OCI-LY1 (cell line): ENCODE data around the gene MTOR.

Experiments used
- H2AFZ ChIP-seq: fragments of 200-600 bp; sonication (generic), shearing (Covaris generic); 2 replicates; pipeline ENCODE4 v1.6.0; 2014; ENCODE audit warnings: antibody characterized with exemption, mild to moderate bottlenecking, low read length
- H3F3A ChIP-seq: fragments of 200-600 bp; sonication (generic), shearing (Covaris generic); 2 replicates; pipeline ENCODE4 v1.6.0; 2014; ENCODE audit warnings: mild to moderate bottlenecking, antibody characterized with exemption, low read length, moderate library complexity; ENCODE audit not compliant: insufficient read depth
- H3K27ac ChIP-seq: fragments of 200-600 bp; sonication (generic); 2 replicates; pipeline ENCODE4 v1.5.1; 2014; ENCODE audit warnings: low read length, mixed run types, mild to moderate bottlenecking, low read depth; ENCODE audit not compliant: poor library complexity, severe bottlenecking
- H3K27me3 ChIP-seq: fragments of 200-600 bp; sonication (generic); 2 replicates; pipeline ENCODE4 v1.6.0; 2014; ENCODE audit warnings: antibody characterized with exemption, mild to moderate bottlenecking, low read length, moderate library complexity; ENCODE audit not compliant: insufficient read depth
- H3K36me3 ChIP-seq: fragments of 200-600 bp; sonication (generic); 2 replicates; pipeline ENCODE4 v1.6.1; 2014; ENCODE audit warnings: mild to moderate bottlenecking, antibody characterized with exemption, low read length, moderate library complexity, mixed read lengths; ENCODE audit not compliant: insufficient read depth
- H3K4me1 ChIP-seq: fragments of 200-600 bp; sonication (generic); 2 replicates; pipeline ENCODE4 v1.5.1; 2014; ENCODE audit warnings: mild to moderate bottlenecking, low read length, moderate library complexity; ENCODE audit not compliant: insufficient read depth, severe bottlenecking
- H3K4me2 ChIP-seq: fragments of 200-600 bp; sonication (generic), shearing (Covaris generic); 2 replicates; pipeline ENCODE4 v1.6.1; 2014; ENCODE audit warnings: low read length
- H3K4me3 ChIP-seq: fragments of 200-600 bp; sonication (generic); 2 replicates; pipeline ENCODE4 v1.5.1; 2014; ENCODE audit warnings: low read length, low read depth, mild to moderate bottlenecking, mixed read lengths; ENCODE audit not compliant: poor library complexity, severe bottlenecking
- H3K79me2 ChIP-seq: fragments of 200-600 bp; shearing (Covaris generic); 2 replicates; pipeline ENCODE4 v1.6.1; 2016; ENCODE audit warnings: mixed run types, low read length, mixed read lengths; ENCODE audit not compliant: insufficient read depth
- H3K9ac ChIP-seq: fragments of 200-600 bp; sonication (generic), shearing (Covaris generic); 2 replicates; pipeline ENCODE4 v1.6.1; 2014; ENCODE audit warnings: mild to moderate bottlenecking, low read length, mixed read lengths
- H3K9me2 ChIP-seq: fragments of 200-600 bp; sonication (generic), shearing (Covaris generic); 2 replicates; pipeline ENCODE4 v1.6.1; 2014; ENCODE audit warnings: low read depth, mild to moderate bottlenecking, low read length, mixed read lengths
- H3K9me3 ChIP-seq: fragments of 200-600 bp; shearing (Covaris generic); 2 replicates; pipeline ENCODE4 v1.6.1; 2014; ENCODE audit warnings: low read length, mixed read lengths
- H4K20me1 ChIP-seq: fragments of 200-600 bp; sonication (generic), shearing (Covaris generic); 2 replicates; pipeline ENCODE4 v1.6.0; 2016; ENCODE audit warnings: mild to moderate bottlenecking, low read length; ENCODE audit not compliant: insufficient read depth
- CTCF ChIP-seq: fragments of 200-600 bp; sonication (generic), shearing (Covaris generic); IDR thresholded peaks from 2 replicates; pipeline ENCODE4 v1.5.1; 2017; ENCODE audit warnings: mild to moderate bottlenecking, antibody characterized with exemption, low read length, moderate library complexity, mixed read lengths
- EZH2 ChIP-seq: fragments of 200-600 bp; sonication (generic), shearing (Covaris generic); IDR thresholded peaks from 2 replicates; pipeline ENCODE4 v1.8.0; 2017; ENCODE audit warnings: borderline replicate concordance, mixed run types, mild to moderate bottlenecking, antibody characterized with exemption, low read length, moderate library complexity, mixed read lengths

Gene MTOR

GRCh38 chr1:11151114-11151513 is 111.2 kb downstream of the MTOR start:
- Histone ChIP-seq H3K36me3 (peaks cover 74% of the 10 kb centered on the region), H3K4me1 (no peaks in the 10 kb centered on the region), H4K20me1 (no peaks in the 10 kb centered on the region), H2AFZ (no peak overlapping the region), H3F3A (no peaks in the 10 kb centered on the region), H3K9ac (no peak overlapping the region), H3K4me3 (no peak overlapping the region), H3K79me2 (no peaks in the 10 kb centered on the region), H3K9me2 (no peaks in the 10 kb centered on the region), H3K9me3 (no peaks in the 10 kb centered on the region), H3K4me2 (no peak overlapping the region), H3K27ac (no peak overlapping the region), H3K27me3 (no peaks in the 10 kb centered on the region)
- TF ChIP-seq CTCF (no peak), EZH2 (no peak)

GRCh38 chr1:11150326-11150725 is 112.0 kb downstream of the MTOR start:
- no peak for TF ChIP-seq CTCF
- no peak for TF ChIP-seq EZH2
- Histone ChIP-seq H3F3A (no peaks in the 10 kb centered on the region), H2AFZ (no peak overlapping the region), H3K27me3 (no peaks in the 10 kb centered on the region), H3K9me3 (no peaks in the 10 kb centered on the region), H3K4me3 (no peak overlapping the region), H3K9me2 (no peaks in the 10 kb centered on the region), H3K36me3 (peaks cover 75% of the 10 kb centered on the region), H4K20me1 (no peaks in the 10 kb centered on the region), H3K4me2 (no peak overlapping the region), H3K4me1 (no peaks in the 10 kb centered on the region), H3K27ac (no peak overlapping the region), H3K9ac (no peak overlapping the region), H3K79me2 (no peaks in the 10 kb centered on the region)

GRCh38 chr1:11147197-11147770 is 115.1 kb downstream of the MTOR start:
- no peak overlapping the region for H3K9ac ChIP-seq
- no peak overlapping the region for H3K4me2 ChIP-seq
- H3K36me3 ChIP-seq = peaks cover 77% of the 10 kb centered on the region; the same call in 1 of the 2 replicates
- no peaks in the 10 kb centered on the region for H3K27me3 ChIP-seq
- H3F3A ChIP-seq = no peaks in the 10 kb centered on the region; the same call in 1 of the 2 replicates
- H3K4me1 ChIP-seq = peaks cover 28% of the 10 kb centered on the region
- H3K4me3 ChIP-seq = no peak overlapping the region
- TF ChIP-seq CTCF (no peak), EZH2 (no peak)
- H2AFZ ChIP-seq = no peak overlapping the region
- no peaks in the 10 kb centered on the region for H3K9me3 ChIP-seq
- H3K79me2 ChIP-seq = no peaks in the 10 kb centered on the region
- H4K20me1 ChIP-seq = no peaks in the 10 kb centered on the region
- no peaks in the 10 kb centered on the region for H3K9me2 ChIP-seq
- H3K27ac ChIP-seq = no peak overlapping the region
